ENCODE measurements around the gene BEX2. TPM values are rescaled to one million over a fixed set of nuclear protein-coding genes. Genes with fewer than 3 reads are reported as not detected.

The BEX2 gene
- total RNA-seq, 1 donor from 2014 or later: 150 TPM

GRCh38 chrX:103356130-103356798 is 45.5 kb upstream of the BEX2 start, which contains the start of gene TCEAL9:
TCEAL9 (plus strand) TSS chrX:103356506; CDS start chrX:103357685, 1,179 bp downstream.
- no peak for TF ChIP-seq CTCF (IDR thresholded peaks at IDR 0.05; ENCODE audit: partially characterized antibody, unreplicated experiment)
- peaks cover 2% of the 10 kb centered on the region for H3K27me3 Mint-ChIP-seq (ENCODE audit: unreplicated experiment)
- peak within 1 kb of the TSS; percentile 96 for H3K4me3 Mint-ChIP-seq (ENCODE audit: unreplicated experiment)
- no peaks in the 10 kb centered on the region for H3K36me3 Mint-ChIP-seq (ENCODE audit: unreplicated experiment)
- no peaks in the 10 kb centered on the region for H3K9me3 Mint-ChIP-seq (ENCODE audit: unreplicated experiment)
- H3K4me1 Mint-ChIP-seq (ENCODE audit: low read depth, unreplicated experiment): peaks cover 3% of the 10 kb centered on the region
- DNase-seq: peak; percentile 42
- H3K27ac Mint-ChIP-seq (ENCODE audit: unreplicated experiment): peak within 1 kb of the TSS; percentile 98

- Mint-ChIP-seq H3K27me3 (ENCODE audit: unreplicated experiment) (peaks cover 4% of the 10 kb centered on the region), H3K4me1 (ENCODE audit: low read depth, unreplicated experiment) (no peaks in the 10 kb centered on the region), H3K27ac (ENCODE audit: unreplicated experiment) (no peak overlapping the region), H3K36me3 (ENCODE audit: unreplicated experiment) (no peaks in the 10 kb centered on the region), H3K9me3 (ENCODE audit: unreplicated experiment) (no peaks in the 10 kb centered on the region), H3K4me3 (ENCODE audit: unreplicated experiment) (no peak overlapping the region)
- no peak for DNase-seq
- no peak for TF ChIP-seq CTCF (IDR thresholded peaks at IDR 0.05; ENCODE audit: partially characterized antibody, unreplicated experiment)
Observed at GRCh38 chrX:103347682-103348397, 37.0 kb upstream of the BEX2 start.

GRCh38 chrX:103344606-103345005 is 33.8 kb upstream of the BEX2 start:
- no peak overlapping the region for H3K27ac Mint-ChIP-seq (ENCODE audit: unreplicated experiment)
- H3K27me3 Mint-ChIP-seq (ENCODE audit: unreplicated experiment): peaks cover 4% of the 10 kb centered on the region
- no peaks in the 10 kb centered on the region for H3K4me1 Mint-ChIP-seq (ENCODE audit: low read depth, unreplicated experiment)
- no peak for DNase-seq
- no peaks in the 10 kb centered on the region for H3K9me3 Mint-ChIP-seq (ENCODE audit: unreplicated experiment)
- TF ChIP-seq CTCF (IDR thresholded peaks at IDR 0.05; ENCODE audit: partially characterized antibody, unreplicated experiment): no peak
- no peak overlapping the region for H3K4me3 Mint-ChIP-seq (ENCODE audit: unreplicated experiment)
- no peaks in the 10 kb centered on the region for H3K36me3 Mint-ChIP-seq (ENCODE audit: unreplicated experiment)

GRCh38 chrX:103343105-103343504 is 32.3 kb upstream of the BEX2 start:
- H3K27me3 Mint-ChIP-seq (ENCODE audit: unreplicated experiment): peaks cover 4% of the 10 kb centered on the region
- no peaks in the 10 kb centered on the region for H3K4me1 Mint-ChIP-seq (ENCODE audit: low read depth, unreplicated experiment)
- H3K36me3 Mint-ChIP-seq (ENCODE audit: unreplicated experiment): no peaks in the 10 kb centered on the region
- H3K9me3 Mint-ChIP-seq (ENCODE audit: unreplicated experiment): no peaks in the 10 kb centered on the region
- H3K4me3 Mint-ChIP-seq (ENCODE audit: unreplicated experiment): no peak overlapping the region
- no peak overlapping the region for H3K27ac Mint-ChIP-seq (ENCODE audit: unreplicated experiment)
- DNase-seq: peak; percentile 25
- TF ChIP-seq CTCF (IDR thresholded peaks at IDR 0.05; ENCODE audit: partially characterized antibody, unreplicated experiment): peak; percentile 70

- H3K9me3 Mint-ChIP-seq (ENCODE audit: unreplicated experiment): no peaks in the 10 kb centered on the region
- peaks cover 4% of the 10 kb centered on the region for H3K27me3 Mint-ChIP-seq (ENCODE audit: unreplicated experiment)
- H3K4me1 Mint-ChIP-seq (ENCODE audit: low read depth, unreplicated experiment): peaks cover 5% of the 10 kb centered on the region
- H3K4me3 Mint-ChIP-seq (ENCODE audit: unreplicated experiment): no peak overlapping the region
- no peak for TF ChIP-seq CTCF (IDR thresholded peaks at IDR 0.05; ENCODE audit: partially characterized antibody, unreplicated experiment)
- no peaks in the 10 kb centered on the region for H3K36me3 Mint-ChIP-seq (ENCODE audit: unreplicated experiment)
- no peak for DNase-seq
- H3K27ac Mint-ChIP-seq (ENCODE audit: unreplicated experiment): no peak overlapping the region
Observed at GRCh38 chrX:103338663-103339062, 27.9 kb upstream of the BEX2 start.
